GM18861 (cell line): Measurements from ENCODE around the gene AKR1B1.

Source experiments
- ATAC-seq: cut with Tn5 transposase; IDR thresholded peaks from one replicate; pipeline ENCODE4 v1.9.1; 2021; ENCODE audit not compliant: unreplicated experiment

AKR1B1 gene

DNA sequence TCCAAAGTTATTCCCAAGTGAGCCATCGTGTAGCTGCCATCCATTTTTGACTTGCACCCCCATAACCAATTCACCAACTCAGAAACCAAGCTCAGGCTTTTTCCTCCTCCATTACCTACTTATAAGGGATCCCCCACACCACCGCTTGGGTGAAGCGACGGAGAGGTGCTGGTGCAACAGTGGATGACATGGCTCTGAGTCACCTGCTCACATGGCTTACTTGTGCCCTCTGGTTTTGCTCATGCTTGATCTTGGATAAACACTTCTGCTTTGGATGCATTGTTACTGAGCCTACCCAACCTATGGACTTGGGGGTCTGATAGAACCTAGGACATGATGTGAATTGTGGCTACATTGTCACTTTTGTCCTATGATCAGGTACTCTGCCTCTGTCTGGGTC lies 12.0 kb upstream of the AKR1B1 start:
- ATAC-seq: no peak

DNA sequence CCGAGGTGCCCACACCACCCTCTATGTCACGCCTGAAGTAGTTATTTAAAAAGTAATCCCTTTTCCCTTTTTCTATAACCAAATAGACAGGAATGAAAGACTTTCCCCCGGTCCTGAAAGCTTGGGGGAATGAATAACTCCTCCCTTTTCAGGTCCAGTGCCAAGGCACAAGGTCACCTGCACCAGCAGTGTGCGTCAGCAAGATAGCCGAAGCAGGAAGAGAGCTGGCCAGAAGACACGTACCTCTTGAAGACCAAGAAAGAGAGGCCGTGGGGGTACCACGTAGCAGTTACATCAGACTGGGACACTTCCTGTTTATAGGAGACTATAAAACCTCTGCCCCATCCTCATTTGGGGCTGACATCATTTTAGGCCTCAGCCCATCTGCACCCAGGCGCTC lies 10.7 kb upstream of the AKR1B1 start:
- no peak for ATAC-seq

DNA sequence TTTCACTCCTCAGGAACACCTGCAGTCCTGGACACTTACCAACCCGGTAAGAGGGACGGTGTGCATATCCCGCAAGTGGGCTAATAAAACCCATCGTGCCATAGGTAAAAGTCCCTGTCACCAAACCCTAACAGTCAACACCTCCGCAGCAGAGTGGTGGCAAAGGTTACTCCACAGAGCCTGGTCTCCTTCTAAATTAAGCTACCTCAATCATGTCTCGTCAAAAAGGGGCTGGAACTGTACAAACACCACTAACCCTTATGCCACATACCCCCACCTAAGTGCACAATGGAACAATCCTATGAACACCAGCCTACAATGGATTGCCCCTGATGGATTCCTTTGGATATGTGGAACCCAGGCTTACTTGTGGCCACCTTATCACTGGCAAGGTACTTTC lies 9.6 kb upstream of the AKR1B1 start:
- no peak for ATAC-seq

DNA sequence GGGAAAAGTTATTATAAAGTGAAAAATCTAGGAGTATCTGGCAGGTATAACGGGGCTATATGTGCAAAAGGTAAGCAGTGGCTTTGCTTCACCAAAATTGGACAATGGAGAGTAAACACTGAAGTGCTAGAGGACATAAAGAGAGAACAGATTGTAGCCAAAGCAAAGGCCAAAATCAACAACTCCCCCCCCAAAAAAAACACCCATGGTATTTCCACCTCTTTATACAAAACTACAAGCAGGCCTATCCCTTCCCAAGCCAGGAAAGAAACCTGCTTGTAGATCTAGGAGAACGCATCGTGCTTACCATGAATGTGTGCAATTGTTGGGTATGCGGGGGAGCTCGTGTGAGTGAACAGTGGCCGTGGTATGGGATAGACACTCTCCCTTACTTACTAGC lies 9.2 kb upstream of the AKR1B1 start:
- ATAC-seq: no peak

DNA sequence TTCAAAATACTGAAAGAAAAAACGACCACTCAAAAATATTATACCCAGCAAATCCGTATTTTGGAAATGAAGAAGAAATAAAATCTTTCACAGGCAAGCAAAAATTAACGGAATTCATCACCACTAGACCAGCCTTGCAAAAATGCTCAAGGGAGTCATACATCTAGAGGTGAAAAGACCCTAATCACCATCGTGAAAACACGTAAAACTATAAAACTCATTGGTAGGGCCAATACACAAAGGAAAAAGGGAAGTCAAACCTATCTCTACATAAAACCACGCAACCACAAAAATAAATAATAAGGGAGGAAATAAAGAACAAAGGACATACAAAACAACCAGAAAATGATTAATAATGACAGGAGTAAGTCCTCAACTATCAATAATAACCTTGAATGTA lies 6.6 kb upstream of the AKR1B1 start:
- ATAC-seq: no peak

DNA sequence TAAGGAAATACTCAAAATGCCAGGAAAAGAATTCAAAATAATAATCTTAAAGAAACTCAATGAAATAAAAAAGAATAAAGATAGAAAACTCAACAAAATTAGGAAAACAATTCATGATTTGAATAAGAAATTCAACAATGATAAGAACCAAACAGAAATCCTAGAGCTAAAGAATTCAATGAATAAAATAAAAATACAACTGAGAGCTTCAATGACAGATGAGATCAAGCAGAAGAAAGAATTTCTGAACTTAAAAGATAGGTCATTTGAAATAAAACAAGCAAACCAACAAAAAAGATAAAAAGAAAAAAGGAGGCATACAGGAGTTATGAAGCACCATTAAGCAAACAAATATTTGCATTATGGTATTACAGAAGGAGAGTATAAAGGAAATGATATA lies 5.6 kb upstream of the AKR1B1 start:
- ATAC-seq: no peak

DNA sequence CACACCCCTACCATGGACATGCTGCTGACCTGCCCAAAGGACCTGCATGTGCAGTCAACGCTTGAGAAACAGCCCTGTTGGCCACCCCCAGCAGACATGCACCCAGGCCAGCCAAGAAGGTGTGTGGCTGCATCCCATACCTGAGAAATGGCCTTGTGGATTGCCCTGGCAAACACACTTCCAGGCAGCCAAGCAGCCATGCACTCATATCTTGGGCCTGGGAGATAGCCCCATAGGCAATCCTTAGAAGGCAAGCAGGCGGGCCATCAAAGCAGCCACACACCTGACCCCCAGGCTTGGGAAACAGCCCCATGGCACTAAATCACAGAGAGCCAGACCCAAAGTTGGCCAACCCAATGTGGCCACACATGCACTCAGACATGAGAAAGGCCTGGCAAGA lies 4.9 kb upstream of the AKR1B1 start:
- no peak for ATAC-seq

DNA sequence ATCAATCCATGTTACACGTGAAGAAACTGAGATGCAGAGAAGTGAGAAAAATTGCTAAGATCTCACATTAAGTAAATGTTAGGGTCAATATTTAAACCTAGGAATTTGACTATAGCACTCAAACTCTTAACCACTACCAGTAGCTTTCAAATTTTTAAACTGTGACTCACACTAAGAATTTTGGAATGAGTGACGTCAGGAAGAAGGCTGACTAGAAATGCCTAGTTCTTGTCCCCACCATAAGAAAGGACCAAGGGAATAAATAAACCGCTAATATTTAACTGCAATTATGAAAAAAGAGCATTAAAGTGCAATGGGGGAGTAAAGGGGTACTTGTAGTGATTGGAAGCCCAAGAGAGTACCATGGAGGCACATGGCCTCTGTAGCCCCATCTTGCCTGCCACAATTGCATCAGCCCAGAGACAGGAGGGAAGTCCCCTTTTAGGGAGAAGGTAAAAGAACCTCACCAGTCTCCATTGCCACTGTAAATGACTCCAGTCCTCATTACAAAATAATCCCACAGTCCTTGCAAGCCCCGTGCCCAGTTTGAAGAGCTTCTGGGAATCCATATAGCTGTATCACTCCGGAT lies 3.5 kb upstream of the AKR1B1 start:
- no peak for ATAC-seq

DNA sequence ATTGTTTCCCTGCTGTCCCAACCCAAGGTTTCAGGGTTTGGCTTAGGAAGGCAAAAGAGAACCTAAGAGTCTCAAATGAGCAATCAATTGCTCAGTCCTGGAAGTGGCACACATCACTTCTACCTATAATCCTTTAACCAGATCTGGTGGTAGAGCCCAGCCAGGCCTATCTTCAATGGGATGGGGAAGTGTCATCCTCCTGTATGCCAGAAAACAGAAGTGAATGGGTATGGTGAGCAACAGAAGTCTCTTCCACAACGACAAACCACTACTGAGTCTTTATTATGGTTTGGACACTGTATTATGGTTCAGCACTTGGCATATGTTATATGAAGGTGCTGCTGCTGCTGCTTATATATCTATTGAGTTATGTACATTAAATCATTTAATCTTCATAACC lies 3.0 kb upstream of the AKR1B1 start:
- ATAC-seq: no peak

DNA sequence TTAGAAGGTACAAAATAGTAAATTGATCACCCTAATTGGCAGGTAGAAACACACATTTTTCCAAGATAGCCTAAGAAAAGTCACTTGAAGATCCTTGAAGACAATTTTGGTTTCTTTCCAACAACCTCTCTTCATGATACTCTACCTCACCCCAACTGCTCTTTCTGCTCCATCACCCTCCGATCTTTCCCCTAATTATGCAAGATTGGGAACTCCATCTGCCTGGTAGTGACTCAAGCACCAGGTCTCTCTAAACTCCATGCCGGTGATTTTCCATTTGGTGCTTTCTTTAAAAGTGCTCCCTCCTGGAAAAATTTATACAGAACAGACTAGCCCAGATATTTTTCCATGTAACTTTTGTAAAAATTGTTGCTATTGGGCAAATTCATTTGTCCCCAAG lies 1.1 kb upstream of the AKR1B1 start:
- no peak for ATAC-seq

DNA sequence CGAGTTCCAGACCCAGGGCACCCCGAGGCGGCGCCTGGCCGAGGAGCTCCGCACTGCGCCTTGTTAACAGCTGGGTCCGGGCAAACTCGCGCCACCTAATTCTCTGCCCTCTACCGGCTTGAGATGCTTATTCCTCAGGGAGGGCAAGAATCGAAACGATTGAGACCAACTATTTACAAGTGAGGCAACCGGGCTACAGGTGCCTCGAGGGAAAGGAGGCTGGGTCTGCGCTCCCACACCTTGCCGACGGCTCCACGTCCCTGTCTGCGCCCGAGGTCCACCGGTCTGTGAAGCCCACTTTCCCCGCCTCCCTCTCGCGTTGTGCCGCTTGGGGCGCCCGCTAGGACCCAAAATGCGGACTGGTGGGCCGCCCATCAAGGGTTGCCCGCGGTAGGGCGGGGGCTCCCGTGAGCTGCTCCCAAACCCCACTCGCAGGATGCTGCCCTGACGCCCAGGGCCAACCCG lies 527 bp downstream of the AKR1B1 start:
- ATAC-seq: peak; percentile 31

DNA sequence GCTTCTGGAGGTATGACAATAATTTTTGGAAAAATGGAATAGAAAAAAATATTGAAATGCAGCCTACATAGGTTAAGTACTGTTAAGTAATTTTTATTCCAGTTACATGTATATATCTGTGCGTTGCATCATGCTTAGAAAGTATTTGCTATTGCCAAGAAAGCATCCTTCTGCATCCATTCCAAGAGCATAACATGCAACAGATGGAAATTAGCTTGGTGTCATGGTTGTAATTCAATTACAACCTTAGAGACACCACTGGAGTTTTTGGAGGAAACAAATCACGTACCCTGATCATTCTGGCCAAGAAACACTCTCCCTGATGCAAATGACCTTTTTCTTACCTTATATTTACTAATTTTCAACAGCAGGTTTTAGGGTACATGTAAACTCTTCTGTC lies 1.7 kb downstream of the AKR1B1 start:
- ATAC-seq: no peak

DNA sequence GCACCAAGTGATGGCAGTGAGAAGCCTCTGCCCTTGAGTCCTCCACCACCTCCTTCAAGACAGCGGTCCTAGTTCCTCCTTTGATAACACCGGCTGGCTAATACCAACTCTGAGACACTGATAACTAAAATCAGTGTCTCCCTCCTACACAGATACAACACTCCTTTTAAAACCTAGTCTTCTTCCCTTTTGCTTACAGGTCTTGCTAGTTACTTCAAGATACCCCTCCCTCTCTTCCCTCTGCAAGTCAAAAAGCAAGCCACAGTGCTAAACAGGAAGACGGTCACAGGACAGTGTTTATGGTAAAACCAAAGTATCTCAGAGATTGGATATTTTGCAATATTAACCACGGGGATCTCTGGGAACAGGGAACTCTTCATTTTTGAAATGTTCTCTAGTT lies 4.6 kb downstream of the AKR1B1 start:
- ATAC-seq: no peak

DNA sequence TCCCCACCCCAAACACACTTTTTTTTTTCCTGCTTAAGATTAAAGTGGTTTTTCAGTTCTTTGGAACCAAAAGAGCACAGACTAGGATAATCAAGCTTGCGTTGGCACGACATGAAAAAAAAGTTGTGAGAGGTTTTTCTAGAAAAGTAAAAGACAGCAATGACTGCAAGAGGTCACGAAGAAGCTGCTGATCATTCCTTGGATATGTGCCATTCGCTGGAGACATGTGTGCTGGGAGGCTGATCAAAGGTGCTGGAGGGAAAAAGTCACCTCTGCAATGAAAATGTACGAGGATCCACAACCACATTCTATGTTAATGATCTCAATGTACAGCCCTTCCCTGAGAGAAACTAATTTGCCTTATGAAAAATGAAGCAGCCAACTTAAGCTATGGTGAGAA lies 5.4 kb downstream of the AKR1B1 start:
- ATAC-seq: no peak

DNA sequence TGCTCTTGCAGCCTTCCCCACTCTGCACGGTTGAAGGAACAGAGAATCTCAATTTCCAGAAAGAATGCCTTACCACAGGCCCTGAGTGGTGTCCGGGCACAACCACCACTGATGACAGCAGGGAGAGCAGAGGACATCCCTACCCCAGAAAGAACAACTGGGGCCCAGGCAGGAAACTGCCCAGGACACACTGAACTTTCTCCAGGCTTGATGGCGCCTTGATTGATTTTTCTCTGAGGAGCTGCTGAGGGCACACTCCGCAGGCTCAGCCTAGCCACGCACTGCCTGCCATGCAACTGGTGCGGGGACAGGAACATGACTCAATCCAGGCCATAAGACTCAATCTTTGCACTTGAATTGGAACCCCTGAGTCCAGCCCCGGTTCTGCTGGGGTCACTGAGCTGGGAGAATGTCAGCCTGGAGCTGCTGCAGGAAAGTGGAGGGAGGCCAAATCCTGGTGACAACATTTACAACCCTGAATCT lies 5.9 kb downstream of the AKR1B1 start:
- ATAC-seq: no peak

DNA sequence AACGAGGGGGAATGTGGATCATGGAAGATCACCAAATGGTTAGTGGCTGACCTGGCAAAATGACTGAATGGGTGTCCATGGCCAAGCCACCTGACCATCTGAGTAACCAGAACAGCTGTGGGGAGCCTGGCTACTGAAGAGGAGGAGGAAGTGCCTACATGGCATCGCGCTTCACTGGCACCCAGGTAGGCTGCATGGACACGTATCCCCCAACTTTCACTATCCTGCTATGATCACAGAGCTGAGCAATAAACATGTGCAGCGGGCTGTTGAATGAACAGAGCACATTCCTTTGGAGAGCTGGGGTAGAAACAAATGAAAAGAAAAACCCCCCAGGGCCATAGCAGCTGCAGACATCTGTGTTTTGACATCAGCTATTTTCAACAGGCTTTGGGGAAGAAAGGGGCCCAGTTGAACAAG lies 6.5 kb downstream of the AKR1B1 start:
- no peak for ATAC-seq

DNA sequence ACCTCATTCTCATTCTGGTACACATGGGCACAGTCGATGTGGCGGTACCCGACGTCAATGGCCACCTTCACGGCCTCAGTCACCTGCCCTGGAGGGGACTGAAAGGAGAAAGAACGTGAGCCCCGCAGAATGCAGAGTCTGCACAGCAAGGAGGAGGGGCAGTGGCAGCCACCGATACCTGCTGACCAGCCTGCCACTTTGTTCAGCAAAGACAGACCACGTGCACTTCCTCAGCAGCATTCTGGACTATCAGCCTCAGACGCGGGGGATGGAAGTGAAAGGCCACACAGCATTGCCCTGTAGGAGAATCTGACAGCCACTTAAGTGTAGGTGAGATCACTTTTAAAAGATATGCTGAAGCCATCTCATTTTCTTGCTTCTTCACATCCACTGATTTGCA lies 7.2 kb downstream of the AKR1B1 start:
- ATAC-seq: no peak

DNA sequence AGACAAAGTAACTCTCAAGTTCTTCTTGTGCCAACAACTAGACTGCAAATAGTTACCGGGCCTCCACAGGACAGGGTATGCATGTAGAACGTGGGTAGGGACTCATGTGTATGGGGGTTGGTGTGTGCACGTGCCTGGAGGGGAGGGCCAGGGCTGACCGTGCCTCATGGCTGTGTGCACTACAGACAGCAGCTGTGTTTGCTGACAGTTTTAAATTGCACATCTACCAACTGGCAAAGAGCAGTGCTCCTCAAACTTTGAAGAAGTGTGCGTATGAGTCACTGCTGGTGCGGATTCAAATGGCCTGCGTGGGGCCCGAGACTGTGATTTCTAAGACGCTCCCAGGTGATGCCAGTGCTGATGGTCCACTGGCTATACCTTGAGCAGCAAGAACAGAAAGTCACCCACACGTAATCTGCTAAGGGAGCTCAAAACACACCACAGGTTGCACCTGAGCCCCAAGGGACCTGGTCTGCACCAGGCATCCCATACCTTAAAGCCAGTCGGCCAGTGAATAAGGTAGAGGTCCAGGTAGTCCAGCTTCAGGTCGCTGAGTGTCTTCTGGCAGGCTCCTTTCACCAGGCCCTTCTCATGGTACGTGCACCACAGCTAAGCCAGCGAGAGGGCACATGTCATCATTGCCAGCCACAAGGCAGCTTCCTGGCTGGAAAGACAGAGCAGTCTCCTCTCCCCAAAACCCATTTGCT lies 8.5 kb downstream of the AKR1B1 start:
- no peak for ATAC-seq

DNA sequence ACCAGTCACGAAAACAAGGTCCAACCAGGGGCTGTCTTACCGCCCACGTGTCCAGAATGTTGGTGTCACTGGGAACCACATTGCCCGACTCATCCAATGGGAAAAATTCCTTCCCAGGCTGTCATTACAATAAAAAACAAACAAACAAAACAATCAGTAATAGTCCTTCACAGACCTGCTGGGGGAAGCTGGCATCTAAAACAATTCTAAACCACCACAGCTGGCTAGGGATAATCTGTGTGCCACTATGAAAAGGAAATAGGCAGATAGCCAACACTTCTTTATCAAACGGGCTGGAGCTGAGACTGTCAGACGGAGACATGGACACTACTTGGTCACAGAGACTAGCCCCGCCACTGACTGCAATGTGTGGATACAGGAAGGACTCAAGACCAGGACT lies 9.2 kb downstream of the AKR1B1 start:
- no peak for ATAC-seq

DNA sequence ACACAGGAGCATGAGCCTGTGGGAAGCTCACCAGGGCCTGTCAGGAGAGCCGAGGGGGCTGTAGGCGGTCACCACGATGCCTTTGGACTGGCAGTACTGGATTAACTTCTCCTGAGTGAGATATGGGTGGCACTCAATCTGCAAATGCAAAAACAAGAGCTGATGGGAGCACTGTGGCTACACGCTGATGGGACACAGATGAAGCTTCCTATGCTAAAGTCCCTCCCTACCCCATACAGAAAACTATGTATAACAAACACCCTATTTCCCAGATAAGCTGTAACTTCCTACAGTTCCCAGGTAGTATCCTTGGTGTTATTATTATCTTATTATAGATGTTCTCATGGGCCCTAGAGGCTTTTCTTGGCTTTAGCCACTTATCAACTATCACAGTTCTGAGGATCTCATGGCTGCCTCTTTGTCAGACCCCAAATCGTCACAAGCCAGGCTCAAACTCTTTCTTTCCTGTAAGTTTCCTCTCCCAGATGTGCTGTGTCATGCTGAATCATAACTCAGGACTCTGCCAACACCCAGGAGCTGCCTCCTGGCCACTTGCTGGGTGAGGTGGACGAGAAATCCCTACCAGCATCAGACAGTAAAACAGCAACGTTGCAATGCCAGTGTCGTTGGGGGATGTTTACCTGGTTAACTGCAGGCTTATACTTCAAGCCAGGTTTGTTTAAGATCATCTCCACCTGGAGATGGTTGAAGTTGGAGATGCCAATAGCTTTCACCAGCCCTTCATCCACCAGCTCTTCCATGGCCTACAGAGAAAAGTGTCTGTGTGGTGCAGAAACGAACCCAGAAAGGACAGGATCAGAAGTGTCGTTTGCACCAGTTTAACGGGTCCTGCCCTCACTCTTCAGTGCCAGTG lies 10.3 kb downstream of the AKR1B1 start:
- no peak for ATAC-seq

DNA sequence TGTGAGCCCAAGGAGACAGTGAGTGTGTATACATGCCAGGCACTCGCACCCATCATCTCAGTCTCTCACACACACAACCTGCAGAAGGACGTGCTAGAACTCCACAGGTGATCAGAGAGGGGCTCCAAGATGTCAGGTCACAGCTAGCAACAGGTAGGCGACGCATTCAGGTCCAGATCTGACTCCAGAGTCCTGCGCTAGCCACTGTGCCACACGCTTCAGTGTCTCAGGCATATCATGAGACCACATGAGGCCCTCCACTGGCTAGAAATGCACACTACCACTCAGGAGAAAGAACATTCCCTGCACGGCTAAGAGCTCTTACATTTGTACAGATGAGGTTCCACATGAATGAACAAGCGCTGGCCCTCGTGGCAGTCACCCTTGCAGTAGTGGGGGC lies 11.5 kb downstream of the AKR1B1 start:
- no peak for ATAC-seq

DNA sequence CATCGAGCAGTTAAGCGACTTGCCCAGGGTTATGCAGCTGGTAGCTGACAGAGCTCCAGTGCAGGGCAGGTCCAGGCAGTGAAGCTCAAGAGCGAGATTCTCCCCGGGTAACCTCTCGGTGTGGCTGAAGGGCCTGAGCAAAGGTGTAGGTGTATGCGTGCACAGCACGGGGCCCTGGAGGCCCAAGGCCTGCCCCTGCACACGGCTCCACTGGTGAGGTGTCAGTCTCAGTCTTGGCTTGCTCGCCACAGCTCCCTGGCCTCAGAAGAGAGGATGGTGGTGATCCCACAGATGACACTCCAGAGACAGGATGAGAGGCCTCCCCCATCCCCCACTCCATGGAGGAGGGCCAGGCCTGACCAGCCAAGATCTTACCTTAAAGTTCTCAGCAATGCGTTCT lies 12.0 kb downstream of the AKR1B1 start:
- no peak for ATAC-seq
